Measurements from ENCODE around the gene ABHD8.
A peak's percentile ranks its signal among the peaks of the same experiment; 100 is the strongest.

The ABHD8 gene

GRCh38 chr19:17328517-17329365 lies 25.5 kb upstream of the ABHD8 start:
- TF ChIP-seq CTCF (IDR thresholded peaks at IDR 0.05): no peak
- Histone ChIP-seq H3K27ac (no peak overlapping the region), H3K4me3 (peak overlapping the region; percentile 32)
- DNase-seq (ENCODE audit: low spot score): no peak

- Histone ChIP-seq H3K27ac (peak overlapping the region in 1 of 2 donors; percentile 5), H3K4me3 (peak overlapping the region; percentile 32)
- TF ChIP-seq CTCF (IDR thresholded peaks at IDR 0.05): no peak
- DNase-seq (ENCODE audit: low spot score): no peak
Observed at GRCh38 chr19:17327654-17328516, 24.7 kb upstream of the ABHD8 start.

- DNase-seq (ENCODE audit: low spot score): no peak
- TF ChIP-seq CTCF (IDR thresholded peaks at IDR 0.05): no peak
- H3K4me3 ChIP-seq: no peak overlapping the region
- peak overlapping the region in 1 of 2 donors; percentile 5 for H3K27ac ChIP-seq
Observed at GRCh38 chr19:17327068-17327653, 23.9 kb upstream of the ABHD8 start.

- Histone ChIP-seq H3K27ac (peak overlapping the region in 1 of 2 donors; percentile 5), H3K4me3 (no peak overlapping the region)
- no peak for TF ChIP-seq CTCF (IDR thresholded peaks at IDR 0.05)
- DNase-seq (ENCODE audit: low spot score): no peak
Observed at GRCh38 chr19:17326595-17326966, 23.4 kb upstream of the ABHD8 start.

- TF ChIP-seq CTCF (IDR thresholded peaks at IDR 0.05): no peak
- DNase-seq (ENCODE audit: low spot score): no peak
- no peak overlapping the region for H3K4me3 ChIP-seq
- H3K27ac ChIP-seq: peak overlapping the region; percentile 39 to 54
Observed at GRCh38 chr19:17325881-17326594, 22.8 kb upstream of the ABHD8 start.

GRCh38 chr19:17325133-17325532 lies 21.9 kb upstream of the ABHD8 start:
- no peak for TF ChIP-seq CTCF (IDR thresholded peaks at IDR 0.05)
- Histone ChIP-seq H3K4me3 (no peak overlapping the region), H3K27ac (peak overlapping the region in 1 of 2 donors; percentile 54)
- no peak for DNase-seq (ENCODE audit: low spot score)

Data from coronary artery (tissue), 2 donors.